Fibroblast of peridontal ligament (primary cell): ENCODE results near the gene FBXL2.
"Not testable (repeated sequence)": the region's sequence is repeated elsewhere in the genome, so short reads cannot be mapped to it uniquely, and the experiment has no call there.

ENCODE experiments used
- DNase-seq: peaks from one replicate; pipeline ENCODE4 v3.0.0-alpha.2; 2010; ENCODE audit errors: extremely low read depth

FBXL2 gene

DNA sequence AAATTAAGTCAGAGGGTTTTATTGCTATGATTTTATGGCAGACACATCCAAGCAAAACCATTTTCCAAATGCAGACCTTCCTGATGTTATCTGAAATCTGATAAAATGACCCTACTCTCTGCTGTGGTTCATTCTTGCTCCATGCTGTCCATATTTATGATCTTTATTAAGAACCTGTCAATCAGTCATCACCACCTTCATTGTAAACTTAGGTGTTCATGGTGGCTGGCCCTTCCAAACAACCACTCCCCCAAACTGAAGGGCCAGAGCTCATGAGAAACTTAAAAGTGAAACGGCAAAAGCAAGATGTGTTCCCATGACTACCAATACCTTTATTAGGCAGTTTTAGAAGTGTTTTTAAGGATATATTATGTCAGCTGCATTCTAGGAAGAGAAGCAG lies 109.4 kb downstream of the FBXL2 start:
- DNase-seq: no peak

DNA sequence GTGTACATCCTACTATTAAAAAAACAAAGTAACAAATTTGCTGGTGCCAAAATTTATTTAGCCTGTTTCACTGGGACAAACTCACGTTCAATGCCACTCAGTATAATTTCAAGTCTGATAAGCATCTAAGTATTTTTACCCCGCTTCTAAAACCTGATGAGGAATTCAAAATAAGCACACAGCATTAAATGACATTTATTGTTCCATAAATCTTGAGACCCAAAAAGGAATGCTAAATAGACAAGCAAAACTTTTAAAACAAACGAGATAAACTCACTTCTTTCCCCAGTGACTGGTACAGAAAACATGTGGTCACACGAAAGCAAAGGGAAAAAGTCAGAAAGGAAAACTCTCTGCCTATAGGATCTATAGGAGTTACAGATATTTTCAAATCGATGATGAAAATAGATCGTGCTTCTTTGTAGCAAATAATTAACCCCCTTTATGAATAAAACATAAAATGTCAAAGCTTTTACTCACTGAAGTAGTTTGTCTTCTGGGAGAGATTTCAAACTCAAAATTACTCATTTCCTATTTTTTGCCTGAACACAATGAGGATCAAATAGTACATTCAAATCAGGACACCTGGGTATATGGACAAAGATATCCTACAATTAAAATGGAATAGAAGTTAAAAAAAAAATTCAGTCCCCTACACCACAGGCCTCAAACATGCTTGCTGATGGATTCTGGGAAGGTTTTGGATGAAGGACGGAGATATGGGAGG lies 111.3 kb downstream of the FBXL2 start:
- DNase-seq: no peak

DNA sequence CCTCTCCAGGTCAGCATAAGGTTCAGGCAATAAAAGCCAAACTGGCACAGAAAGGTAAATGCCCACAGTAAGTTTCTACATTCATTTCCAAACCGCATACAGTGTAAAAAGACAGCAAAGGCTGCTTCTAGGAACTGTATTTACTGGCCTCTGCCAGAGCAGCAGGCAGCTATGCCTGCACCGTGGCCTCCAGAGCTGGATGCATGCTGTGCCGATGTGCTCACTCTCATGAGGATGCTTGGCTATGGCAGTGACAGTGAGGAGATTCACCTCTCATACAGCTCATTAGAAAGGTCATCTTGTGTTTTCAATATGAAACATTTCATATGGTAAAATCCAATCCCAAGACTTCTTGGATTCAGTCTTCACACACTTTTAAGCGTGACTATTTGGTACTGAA lies 112.7 kb downstream of the FBXL2 start:
- DNase-seq: no peak

DNA sequence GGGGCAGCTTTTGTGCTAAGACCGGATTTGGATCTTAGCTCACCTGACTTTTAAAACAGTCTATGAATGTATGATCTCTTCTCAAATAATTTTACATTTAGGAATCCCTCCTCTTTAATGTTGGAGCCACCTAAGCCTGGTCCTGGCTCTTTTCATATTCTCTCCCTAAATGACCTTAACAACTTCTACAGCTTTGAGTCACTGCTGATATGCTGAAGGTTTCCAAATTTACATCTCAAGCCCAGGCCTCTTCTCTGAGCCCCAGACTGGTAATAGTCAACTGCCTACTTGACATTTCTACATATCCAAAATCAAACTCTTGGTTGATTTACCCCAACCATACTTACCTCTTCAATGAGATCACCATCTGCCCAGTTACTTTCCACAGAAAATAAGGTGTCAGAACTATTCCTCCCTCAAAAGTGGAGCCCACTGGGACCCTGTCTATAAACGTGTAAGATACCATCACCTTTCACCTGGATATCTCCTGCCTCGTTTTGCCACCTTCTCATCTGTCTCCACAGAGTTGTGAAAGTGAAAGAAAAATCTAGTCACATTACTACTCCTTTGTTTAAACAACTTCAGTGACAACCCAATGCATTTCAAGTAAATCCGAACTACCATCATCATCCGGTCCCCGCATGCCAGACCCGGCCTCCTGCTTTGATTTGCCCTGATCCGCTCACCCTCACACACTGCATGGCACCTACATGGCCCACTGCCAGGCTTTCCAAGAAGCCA lies 114.2 kb downstream of the FBXL2 start:
- no peak for DNase-seq

DNA sequence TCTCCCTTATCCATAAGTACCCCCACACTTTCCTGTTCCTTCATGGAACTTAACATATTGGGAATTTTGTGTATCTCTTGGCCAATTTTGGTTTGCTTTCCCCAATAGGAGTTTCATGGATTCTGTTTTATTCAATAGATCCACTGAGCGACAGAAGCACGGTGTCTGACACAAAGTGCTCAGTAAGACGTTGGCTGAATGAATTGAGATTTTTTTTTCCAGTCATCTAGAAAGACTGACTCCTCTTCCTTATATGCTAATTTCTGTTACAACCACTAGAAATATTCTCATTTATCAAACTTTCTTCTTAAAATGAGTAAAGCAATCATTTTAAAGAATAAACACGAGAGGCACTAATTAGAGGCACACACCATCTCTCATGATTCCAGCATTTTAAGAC lies 114.9 kb downstream of the FBXL2 start:
- no peak for DNase-seq

DNA sequence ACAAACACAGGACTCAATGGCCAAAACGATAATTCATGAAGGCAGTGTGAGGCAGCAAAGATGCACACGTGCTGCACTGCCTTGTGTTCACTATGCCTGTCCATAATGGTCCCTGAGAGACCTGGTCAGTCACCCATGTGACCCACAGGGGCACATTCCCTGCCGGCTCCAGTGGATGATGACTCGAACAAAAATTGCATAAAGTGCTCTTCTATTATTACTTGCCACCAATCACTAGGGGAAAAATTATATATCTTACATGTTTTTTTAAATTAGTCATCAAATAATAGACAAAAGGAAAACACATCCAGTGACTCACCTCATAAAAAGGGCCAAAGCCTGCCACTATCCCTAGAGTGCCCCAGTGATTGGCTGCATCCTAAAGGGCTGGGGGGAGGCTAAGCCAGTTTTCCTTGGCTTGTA lies 115.5 kb downstream of the FBXL2 start:
- peak; percentile 89 for DNase-seq

DNA sequence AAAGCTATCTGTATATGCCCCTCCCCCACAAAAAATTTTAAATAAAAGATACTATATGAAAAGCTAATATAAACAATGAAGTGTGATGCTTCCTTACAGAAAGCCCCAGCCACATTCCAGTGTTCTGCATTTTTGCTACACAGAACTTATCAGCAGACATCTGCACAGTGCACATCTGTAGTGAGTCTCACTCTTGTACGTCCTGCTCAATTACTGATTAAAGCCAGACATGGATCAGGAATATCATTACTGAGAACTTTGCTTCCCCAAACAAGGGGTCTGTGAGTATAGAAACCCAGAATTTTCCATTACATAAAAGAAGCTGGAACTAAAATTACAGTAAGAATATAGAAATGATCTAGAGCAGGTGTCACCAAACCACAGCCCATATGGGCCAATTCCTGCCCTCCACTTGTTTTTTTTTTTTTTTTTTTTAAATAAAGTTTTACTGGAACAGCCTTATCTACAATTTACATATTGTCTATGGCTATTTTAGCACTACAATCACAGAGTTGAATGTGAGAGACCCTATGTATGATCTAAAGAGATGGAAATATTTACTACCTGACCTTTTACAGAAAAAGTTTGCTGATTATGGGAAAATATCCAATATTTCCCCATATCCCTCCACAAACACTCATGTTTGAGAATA lies 117.3 kb downstream of the FBXL2 start:
- no peak for DNase-seq

DNA sequence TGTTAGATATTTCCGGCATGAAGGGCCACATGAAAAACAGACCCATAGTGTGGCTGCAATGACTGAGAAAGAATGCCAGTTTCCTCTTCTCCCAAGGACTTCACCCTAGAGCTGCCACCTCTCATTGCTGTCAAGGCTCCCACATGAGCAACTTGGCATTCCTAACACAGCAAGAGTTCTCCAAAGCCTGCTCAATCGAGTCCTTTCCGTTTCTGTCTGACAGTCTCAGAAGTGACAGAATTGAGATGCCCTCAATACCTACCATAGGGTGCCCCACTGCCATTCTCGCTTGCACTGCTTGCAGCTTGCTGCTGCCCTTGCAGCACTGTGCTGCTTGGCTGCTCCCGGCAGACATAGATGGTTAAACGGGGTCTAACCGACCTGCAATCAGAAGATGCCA lies 118.7 kb downstream of the FBXL2 start:
- DNase-seq: no peak

DNA sequence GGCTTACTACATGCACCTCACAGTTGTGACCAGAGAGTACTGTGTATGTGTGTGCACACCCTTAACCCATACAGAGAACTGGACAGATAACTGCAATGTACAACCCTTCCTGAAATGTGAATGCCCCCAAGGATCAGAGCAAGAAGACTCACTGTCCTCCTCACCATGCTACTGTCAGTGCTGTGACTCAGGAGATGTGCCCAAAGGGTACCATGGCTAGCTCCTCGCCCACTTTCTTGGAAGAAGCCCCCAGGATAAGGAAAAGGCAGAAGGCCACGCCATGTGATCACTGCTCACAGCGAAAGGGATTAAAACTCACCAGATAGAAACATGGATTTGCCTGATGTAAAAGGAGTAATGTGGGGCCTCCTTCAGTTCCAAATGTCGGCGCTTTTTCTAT lies 121.2 kb downstream of the FBXL2 start:
- DNase-seq: no peak

DNA sequence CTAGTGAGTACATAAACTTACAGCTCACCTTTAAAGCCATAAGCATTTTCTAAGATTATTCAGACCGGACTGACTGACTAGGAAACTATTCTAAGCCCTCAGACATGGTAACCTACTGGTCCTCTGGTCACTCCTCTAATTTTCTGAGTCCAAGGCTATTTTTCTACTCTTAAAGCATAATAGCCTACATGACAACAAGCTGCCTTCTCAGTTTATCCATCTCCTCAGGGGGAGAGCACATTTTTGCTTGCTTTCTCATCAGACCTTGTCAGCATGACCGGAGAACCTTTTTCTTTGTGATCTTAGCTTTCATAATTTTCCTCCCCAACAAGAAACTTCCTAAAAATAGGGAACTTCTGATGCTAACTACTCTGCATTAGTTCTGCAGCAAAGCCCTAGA lies 124.5 kb downstream of the FBXL2 start:
- no peak for DNase-seq

DNA sequence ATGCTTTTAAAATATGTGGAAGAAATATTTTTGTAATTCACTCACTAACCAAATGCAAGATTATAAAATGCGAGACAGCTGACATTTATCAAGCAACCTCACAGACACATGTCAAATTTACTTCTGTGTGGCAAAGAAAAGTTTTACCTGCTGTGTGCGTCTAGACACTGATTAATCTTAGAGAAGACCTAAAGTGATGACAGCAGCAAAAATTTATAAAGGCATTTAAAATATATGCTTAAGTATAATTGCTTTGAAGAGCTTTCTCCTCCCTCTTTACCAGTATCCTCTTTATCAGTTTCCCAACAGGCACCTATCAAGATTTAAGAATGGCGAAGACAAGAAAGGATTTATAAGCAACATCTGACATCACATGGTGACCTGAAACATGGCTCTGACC lies 125.7 kb downstream of the FBXL2 start:
- no peak for DNase-seq

DNA sequence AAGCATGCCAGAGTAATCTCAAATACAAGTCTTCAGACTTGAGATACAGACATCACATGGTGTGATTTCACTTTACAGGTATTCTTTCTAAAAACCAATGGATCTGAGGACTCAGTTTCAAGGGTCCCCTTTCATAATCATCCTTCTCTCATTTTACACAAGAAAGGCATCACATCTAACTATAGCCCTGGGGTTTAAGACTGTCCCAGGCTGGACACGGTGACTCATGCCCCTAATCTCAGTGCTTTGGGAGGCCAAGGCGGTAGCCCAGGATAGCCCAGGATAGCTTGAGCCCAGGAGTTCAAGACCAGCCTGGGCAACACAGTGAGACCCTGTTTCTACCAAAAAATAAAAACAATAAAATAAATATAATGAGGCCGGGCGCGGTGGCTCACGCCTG lies 126.5 kb downstream of the FBXL2 start:
- DNase-seq: no peak

DNA sequence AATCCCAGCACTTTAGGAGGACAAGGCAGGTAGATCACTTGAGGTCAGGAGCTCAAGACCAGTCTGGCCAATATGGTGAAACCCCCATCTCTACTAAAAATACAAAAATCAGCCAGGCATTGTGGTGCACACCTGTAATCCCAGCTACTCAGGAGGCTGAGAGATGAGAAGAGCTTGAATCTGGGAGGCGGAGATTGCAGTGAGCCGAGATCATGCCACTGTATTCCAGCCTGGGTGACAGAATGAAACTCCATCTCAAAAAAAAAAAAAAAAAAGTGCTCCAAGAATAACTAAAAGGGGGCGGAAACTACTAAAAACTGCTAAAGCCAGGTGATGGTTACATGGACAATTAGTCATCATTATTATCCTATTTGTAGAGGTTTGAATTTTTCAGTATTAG lies 133.6 kb downstream of the FBXL2 start:
- not testable (repeated sequence) for DNase-seq

DNA sequence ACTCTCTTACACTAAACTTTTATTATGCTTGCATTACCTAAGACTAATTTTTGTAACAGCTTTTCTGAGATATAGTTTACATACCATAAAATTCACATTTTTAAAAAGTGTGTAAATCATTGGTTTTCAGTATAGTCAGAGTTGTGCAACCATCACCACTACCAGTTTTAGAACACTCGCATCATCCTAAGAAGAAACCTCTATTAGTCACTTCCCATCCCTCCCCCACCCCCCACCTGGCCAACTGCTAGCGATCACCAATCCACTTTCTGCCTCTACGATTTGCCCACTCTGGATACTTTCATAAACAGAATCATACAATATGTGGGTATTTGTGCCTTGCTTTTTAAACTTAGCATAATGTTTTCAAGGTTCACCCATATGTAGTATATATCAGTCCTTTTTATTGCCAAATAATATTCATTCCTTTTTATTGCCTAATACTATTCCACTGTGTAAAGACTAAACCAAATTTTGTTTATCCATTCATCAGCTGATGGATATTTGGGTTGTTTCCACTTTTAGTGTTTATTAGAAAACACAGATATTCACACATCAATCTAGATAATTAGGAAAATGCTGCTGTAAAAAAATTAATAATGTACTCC lies 139.9 kb downstream of the FBXL2 start:
- DNase-seq: no peak

DNA sequence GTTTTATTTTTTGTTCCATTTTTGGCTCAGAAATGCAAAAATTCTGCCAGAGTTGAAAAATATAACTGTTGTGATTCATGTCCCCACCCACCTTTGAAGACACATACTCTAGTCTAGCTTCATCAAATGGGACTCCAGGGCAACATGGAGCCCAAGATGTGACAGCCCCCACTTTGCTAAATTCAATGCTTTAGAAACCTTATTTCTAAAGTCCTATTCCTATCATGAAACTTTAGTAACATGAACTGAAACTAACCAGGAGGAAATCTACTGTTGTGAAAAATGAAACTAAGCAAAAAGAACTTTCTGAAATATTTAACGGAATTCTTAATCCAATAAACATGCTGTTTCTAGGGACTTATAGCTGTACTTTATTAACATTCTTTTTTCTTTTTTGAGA lies 142.7 kb downstream of the FBXL2 start:
- no peak for DNase-seq

DNA sequence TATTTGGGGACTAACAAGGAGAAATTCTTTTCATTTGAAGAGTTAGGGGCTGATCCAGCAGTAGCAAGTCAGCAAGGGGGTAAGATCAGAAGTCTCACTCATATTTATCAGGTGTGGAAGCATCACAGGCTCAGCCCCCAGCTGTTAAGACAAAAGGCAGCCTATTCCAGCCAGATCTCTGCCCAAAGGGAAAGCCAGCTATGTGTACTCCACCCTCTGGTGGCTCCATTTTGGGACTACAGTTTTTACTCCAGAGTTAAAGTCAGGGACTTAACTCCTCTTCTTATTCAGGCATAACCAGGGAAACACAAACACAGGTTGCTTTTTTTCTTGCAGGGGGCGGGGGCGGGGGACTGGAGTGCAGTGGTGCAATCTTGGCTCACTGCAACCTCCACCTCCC lies 143.7 kb downstream of the FBXL2 start:
- no peak for DNase-seq

DNA sequence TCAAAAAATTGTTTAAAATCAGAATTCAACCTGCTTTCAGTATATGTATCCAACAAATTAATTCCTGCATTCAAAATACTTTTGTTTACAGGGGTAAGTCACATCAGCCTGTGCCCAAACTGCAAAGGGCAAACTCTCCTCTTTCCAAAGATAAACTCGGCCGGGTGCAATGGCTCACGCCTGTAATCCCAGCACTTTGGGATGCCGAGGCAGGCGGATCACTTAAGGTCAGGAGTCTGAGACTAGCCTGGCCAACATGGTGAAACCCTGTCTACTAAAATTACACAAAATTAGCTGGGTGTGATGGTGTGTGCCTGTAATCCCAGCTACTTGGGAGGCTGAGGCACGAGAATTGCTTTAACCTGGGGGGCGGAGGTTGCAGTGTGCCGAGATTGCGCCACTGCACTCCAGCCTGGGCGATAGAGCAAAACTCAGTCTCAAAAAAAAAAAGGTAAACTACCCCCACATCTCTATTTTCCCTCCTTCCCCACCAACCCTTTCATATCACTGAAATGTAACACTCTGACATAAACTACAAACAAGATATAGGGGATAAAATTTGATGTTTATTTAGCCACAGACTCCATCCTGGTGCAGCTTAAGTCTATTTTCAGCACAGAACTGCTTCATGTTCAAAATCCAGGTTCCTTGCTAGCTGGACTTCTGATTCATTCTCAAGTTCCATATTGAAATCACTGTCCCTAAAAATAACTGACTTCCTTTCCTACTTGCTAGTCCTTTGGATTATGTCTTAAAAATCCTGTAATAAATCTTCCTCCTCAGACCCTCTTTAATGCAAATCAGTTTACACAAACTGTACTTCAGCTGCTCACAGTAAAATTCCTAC lies 147.6 kb downstream of the FBXL2 start:
- DNase-seq: no peak

DNA sequence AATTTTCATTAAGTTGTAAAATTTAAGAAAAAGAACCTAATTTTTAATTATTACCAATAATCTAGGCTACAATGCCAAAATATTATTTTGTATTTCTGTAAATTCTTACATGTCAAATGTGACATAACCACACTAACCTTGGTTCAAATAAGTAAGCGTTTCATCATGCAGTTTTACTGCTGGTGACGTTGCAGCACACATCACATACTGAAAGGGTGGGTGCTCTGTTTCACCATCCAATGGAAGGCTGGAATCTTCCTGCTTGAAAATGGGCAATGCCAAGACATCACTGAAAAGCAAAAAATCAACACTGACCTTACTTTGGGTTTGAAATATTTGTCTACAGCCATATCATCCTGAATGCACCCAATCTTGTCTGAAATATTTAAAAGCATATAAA lies 148.2 kb downstream of the FBXL2 start:
- DNase-seq: no peak

DNA sequence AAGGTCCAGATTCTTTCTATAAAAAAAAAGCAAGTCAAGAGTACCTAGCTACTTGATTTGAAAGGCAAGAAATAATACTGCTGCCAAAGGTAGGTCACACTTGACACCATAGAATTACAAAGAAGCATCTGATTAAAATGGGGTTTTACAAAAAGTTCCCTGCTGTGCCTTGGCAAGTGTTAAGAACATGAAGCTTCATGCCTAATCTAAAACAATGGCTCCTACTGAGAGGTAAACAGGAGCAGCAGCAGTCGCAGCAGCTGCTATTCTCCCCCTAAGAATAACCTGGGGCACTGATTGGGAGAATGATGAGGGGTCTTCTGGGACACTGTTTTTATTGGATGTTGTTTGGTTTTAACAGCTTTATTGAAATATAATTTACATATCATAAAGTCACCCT lies 148.8 kb downstream of the FBXL2 start:
- DNase-seq: no peak

DNA sequence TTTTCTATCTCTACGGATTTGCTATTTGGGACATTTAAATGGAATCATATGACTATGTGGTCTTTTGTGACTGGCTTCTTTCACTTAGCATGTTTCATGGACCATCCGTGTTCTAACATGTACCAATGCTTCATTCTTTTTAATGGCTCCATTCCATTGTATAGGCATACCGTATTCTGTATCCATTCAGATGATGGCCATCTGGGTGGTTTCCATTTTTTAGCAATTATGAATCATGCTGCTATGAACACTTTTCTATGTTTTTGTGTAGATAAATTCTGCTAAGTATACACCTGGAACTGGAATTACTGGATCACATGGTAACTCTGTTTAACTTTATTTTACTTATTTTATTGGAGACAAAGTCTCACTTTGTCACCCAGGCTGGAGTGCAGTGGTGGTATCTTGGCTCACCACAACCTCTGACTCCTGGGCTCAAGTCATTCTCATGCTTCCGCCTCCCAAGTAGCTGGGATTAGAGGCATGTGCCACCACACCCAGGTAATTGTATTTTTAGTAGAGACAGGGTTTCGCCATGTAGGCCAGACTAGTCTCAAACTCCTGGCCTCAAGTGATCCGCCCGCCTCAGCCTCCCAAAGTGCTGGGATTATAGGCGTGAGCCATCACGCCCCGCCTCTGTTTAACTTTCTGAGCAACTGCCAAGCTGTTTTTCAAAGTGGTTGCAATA lies 149.5 kb downstream of the FBXL2 start:
- DNase-seq: no peak

DNA sequence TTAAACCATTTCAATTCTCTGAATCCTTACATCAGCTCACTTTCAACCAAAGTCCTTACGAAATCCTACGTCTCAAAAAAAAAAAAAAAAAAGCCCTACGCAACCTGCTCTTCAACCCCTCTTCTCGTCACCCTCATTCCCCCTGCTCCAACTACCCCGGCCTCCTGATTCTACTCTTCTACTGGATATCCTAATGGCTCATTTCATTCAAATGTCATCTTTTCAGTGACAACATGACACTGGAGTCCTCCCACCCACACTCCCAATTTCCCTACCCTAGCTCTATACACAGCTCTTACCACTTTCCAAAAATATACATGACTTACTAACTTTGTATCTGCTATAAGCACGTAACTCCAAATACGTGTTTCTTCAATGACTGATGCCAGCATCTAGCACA lies 151.5 kb downstream of the FBXL2 start:
- DNase-seq: no peak
